ENCODE data around the gene APOL4.
"Not testable (repeated sequence)": the region's sequence is repeated elsewhere in the genome, so short reads cannot be mapped to it uniquely, and the experiment has no call there.

Gene APOL4, protein sequence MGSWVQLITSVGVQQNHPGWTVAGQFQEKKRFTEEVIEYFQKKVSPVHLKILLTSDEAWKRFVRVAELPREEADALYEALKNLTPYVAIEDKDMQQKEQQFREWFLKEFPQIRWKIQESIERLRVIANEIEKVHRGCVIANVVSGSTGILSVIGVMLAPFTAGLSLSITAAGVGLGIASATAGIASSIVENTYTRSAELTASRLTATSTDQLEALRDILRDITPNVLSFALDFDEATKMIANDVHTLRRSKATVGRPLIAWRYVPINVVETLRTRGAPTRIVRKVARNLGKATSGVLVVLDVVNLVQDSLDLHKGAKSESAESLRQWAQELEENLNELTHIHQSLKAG

DNA sequence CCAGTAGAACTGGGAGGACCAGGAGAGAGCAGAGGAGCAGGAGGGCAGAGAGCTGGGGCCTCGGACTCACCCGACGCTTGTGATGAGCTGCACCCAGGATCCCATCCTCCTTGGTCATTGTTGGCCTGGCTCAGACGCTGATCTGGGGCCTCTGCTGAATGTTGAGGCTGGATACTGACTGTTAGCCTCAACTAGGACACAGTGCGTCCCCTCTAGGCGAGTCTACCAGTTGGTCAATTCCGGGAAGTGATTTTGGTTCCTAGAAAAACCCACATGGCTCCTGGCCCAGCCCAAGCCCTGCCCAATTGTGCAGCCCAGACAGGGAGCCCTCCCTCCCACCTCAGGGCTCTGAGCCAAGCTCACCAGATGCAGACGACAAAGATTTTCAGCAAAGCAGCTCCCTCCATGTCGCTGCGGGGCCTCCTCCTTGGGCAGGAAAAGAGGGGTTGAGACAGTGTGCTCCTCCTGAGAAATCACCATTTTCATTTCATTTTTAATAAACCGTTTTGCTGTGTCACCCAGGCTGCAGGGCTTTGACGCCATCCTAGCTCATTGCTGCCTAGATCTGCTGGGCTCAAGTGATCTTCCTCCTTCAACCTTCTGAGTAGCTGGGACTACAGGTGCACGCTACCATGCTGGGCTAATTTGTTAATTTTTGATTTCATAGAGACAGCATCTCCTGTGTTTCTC, at the start of gene APOL4:
APOL4 (minus strand) TSS at position 180 of the 690 bp plus-strand sequence; CDS start at position 105, 75 bp downstream.
- DNase-seq (ENCODE audit: low read depth in 2 of 2) = no peak

DNA sequence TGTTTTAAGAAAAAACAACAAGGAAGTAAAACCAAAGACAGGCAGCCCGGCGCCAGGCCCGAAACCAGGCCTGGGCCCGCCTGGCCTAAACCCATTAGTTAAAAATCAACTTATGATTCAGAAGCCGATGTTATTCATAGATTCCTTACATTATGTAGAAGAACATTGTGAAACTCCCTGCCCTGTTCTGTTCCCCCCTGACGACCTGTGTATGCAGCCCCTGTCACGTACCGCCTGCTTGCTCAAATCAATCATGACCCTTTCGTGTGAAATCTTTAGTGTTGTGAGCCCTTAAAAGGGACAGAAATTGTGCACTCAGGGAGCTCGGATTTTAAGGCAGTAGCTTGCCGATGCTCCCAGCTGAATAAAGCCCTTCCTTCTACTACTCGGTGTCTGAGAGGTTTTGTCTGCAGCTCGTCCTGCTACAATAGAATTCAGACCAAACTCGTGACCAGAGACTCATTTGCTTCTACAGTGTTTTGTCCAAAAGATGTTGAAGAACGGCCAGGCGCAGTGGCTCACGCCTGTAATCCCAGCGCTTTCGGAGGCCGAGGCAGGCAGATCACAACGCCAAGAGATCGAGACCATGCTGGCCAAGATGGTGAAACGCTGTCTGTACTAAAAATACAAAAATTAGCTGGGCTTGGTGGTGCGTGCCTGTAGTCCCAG, 48.8 kb upstream of the APOL4 start:
- DNase-seq (ENCODE audit: low read depth in 2 of 2) = not testable (repeated sequence)

DNA sequence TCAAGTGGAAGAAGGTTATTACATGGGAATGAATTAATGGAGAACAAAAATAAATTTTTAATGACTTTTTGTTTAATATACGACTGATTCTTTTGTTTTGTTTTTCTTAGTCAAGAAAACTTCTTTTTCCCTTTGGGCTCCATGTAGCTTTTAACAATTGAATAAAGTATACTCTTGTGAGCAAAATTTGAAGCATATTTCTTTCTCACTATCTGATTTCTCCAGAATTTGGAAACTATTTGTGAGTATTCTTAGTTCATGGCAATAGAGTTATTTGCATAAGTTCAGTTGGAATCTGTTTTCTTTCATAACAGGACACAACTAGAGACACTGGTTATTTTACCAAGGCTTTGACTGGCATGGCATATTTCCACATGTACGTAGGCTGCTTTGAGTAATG, 47.6 kb upstream of the APOL4 start:
- DNase-seq (ENCODE audit: low read depth in 2 of 2) = no peak

DNA sequence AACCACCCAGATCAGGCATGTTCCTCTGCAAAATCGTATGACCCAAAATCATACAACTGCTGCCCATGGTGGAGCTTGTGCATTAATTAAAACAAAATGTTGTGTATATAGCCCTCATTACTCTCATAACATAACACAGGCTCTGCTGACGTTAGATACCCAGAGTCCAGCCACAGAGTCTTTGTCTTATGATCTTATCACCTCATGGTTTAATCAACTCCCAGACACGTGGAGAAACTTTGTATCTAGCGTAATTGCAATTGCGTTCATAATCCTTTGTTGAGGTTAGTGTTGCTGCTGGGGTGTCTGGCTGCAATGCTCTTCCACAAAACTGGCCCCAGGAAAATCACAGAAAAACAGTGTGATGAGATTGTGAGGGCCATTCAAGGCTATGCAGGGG, 46.3 kb upstream of the APOL4 start:
- no peak for DNase-seq (ENCODE audit: low read depth in 2 of 2)

DNA sequence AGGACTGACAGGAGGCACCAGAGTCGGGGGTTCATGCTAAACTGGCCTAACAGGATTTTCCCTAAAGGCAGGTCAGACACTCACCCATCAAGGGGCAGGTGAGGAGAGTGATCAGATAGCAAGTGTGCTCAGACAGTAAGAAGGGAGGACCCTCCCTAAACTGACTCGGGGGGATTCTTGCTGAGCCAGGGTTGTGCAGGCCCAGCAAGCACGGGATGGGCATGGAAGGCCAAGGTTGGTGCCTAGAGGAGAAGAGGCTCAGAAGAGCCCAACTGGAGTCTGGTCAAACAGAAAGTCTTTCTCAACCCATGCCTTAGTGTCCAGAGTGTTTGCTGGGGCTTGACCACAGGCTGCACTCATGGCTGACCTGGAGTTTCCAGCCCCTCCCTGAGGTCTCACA, 45.1 kb upstream of the APOL4 start:
- DNase-seq (ENCODE audit: low read depth in 2 of 2) = no peak

DNA sequence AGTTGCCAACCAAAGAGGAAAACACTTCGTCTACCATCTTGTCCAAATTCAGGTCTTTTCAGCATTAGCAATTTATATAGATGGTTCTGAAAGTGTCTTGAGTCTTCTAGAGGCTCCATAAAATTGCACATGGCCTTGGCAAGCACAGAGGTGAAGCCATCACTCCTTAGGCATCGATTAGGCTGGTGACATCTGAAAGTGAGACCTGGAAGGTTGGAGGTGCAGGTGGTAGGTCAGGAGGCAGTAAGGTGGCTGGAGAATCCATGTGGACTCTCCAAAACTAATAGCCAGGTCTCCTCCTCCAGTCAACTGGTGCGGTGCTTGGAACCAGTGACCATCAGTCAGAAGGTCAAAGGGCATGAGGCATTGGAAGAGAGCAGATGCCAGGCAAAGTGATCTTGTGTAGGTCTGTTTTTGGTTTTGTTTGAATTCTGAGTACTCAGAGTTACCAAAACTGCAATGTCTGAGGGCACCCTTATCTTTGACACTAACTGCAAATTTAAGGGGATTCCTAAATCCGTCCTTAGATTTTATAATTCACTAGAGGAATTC, 44.3 kb upstream of the APOL4 start:
- DNase-seq (ENCODE audit: low read depth in 2 of 2) = no peak

DNA sequence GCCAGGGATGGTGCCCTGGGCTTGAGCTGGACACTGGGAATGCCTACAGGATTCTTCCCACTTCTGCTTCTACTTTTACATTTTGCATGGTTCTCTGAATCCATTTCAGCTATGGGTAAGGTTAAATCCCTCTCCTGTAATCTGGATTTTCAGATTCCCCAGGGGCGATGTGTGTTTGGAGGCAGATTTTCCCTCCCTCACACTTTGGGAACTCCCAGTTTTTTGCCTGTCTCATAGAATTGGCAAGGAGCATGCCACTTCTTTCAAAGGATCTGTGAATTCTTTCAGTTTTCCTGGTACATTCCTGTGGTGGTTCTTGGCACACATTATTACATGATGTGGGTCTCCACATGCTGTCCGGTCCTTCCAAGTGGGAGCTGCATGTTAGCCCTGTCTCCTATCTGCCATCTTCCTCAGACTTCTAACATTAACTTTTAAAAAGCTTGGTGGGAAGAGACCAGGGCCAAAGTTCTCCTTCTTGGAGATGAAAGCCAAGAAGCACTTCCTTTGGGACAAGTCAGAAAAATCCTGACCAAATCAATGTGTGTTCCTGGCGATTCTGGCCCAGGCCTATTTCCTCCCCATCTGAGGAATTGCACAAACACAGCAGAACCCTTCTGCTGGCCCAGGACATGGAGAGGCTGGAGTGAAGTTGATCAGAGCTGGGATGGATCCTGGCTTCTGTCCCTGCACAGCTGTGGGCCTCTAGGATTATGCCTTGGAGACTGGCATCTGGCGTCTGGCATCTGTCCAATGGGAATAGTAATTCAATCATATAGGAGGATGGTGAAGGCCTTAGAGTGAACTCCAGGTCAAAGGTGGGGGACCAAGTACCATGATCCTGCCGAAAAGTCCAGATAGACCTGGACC, 43.1 kb upstream of the APOL4 start:
- DNase-seq (ENCODE audit: low read depth in 2 of 2) = peak; percentile 29 to 47

DNA sequence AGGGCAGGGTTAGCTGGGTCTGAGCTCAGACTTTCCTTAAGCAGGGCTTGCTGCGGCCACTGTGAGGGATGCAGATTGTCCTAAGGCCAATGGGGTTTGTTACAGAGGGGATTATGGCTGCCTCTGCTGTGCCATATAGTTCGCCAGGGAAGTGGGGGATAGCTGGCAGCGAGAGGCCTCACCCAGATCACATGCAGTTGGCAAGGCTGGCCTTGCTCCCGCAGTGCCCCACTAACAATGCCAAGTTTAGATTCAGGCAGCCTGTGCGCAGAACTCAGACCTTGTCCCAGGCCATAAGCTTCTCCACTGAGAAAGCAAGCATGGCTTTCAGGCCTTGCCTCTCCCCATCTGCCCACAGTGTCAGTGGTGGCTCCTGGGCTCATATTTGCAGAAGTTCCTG, 42.4 kb upstream of the APOL4 start:
- DNase-seq (ENCODE audit: low read depth in 2 of 2) = no peak

DNA sequence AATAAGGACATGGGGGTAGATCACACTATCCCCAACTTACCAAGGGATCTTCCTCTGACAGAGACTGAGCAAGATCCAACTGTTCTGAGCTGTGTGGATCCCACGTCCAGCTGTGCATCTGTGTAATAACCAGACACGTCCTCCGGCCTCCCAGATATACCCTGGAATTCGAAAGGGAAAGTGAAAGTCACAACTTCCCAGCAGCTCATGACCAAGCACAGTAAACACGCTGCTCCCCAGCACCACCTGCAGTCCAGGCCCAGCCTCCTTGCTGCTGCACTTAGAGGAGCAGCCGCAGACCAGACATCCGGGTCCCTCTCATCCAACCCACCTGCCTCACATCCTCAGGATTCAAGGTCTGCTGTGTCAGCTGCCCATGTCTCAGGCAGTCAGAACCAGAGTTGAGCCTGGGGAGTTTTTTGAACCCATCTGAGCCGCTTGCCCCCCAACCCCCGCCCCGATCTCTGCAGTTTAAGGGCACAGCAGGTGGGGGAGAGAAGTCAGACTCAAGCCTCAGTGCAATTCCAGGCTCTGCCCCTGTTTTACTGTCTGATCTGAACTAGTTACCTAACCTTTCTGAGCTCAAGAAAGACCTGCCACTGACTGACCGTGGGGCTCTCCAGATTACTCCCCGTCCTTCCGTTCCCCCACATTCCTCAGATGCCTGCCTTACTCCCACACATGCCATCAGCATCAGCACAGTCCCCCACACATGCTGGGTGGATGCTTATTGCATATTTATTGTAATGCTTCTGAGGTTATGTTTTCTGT, 38.0 kb upstream of the APOL4 start, which contains the start of gene APOL2:
APOL2 (minus strand) TSS at position 127 of the 771 bp plus-strand sequence. CDS start 6,365 bp downstream, outside the sequence.
- DNase-seq (ENCODE audit: low read depth in 2 of 2) = peak; percentile 73 to 76

DNA sequence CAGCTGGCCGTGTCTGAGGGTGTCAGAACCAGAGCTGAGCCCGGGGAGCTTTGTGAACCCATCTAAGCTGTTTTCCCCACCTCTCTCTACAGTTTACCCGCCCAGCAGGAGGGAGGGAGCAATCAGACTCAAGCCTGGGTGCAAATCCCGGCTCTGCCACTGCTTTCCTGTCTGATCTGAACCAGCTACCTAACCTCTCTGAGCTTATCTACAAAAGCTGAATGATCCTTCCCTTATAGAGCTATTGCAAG, 37.5 kb upstream of the APOL4 start:
- DNase-seq (ENCODE audit: low read depth in 2 of 2) = no peak

DNA sequence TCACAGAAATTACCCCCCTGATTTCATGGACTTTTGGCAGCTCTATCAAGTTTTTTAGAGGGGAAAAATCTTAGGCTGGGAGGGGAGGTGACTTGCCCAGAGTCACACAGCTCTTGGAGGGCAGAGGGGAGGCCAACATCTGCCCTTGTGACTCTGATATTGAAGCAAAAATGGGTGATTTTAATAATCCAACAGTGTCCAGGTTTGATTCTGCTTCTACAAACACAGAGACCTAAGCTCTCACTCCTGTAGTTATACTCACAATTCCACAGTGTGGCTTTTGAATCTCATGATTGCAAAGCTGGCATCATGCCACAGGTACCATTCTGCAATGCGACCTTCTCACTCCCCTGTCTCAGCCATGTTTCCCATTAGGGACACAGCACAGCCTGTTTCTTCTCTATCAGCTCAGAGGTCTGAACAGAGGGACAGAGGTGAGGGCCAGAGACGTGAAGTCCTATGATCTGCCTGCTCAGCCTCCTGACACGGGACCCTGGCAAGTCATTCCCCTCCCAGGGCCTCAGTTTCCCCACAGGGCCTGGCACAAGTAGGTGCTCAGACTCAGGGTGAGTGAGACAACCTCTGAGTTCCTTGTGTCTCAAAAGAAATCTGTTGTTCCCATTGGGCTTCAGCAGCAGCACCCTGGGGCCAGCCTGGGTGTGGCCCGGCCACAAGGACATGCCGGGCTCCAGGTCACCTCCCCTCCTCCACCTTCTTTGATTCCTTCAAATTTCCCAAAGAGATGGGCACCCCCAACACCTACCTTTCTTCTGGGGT, 37.0 kb upstream of the APOL4 start:
- no peak for DNase-seq (ENCODE audit: low read depth in 2 of 2)

DNA sequence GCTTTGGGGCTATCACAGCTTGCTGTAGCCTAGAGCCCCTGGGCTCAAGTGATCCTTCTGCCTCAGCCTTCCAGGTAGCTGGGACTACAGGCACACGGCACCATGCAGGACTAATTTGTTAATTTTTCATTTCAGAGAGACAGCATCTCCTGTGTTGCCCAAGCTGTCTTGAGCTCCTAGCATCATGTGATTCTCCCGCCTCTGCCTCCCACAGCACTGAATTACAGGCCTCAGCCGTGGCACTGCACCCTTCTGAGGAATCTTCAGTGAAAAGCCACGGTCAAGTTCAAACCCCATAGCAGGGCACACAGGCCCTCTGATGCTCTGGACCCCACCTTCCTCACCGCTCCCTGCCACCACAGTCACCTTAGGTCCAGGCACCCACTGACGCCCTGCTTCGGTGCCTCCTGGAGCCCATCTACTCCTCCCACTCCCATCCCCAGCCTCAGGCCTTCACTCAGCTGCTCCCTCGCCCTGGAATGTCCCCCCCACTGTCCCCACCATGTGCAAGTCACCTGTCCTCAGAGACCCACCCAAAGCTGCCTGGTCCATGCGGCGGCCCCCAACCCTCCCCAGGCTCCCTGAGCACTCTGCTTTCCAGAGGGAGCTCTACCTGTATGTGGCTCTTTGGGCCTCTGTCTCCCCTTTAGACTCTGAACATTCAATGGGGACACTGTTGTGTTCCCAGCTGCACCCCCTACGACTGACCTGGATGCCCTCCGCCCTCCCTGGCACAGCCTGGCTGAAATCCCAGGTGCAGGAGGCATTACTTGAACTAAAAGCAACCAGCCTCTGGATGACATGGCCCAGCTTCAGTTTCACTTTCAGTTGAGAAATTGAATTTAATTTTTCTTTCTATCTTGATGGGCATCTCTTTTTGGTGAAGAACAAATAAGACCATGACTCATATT, 36.1 kb upstream of the APOL4 start:
- DNase-seq (ENCODE audit: low read depth in 2 of 2) = no peak

DNA sequence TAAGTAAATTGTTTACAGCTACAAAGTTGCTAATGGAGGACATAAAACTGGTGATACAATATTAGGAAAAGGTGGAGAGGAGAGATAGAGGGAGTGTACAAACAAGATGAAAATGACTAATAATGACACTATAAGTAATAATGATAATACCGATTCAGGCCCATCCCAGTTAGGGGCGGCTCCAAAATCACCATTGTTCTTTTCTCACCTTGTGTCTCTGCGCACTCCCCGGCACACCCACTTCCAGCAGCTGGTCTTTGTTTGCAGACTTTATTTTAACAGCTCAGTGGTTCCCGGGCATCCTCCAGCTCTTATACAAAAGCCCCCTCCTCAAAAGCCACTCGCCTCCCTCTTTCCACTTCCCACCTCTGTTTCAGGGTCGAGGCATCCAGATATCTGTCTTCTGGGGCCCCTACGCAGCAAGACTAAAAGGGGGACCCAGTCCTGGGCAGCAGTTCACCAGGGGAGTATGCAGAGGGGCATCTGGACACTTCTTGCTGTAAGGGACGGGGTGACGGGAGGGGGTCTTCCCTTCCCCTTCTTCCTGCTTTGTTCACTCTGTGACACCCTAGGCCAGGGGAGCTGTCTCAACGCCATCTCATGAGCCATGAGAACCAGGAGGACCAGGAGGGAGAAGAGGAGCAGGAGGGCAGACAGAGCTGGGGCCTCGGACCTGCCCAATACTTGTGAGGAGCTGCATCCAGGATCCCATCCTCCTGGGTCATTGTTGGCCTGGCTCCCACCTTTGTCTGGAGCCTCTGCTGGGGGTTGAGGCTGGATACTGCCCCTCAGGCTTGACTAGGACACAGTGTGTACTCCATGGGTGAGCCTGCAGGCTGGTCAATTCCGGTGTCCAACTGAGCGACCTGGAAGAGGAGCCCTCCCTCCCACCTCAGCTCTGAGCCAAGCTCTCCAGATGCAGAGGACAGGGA, 35.0 kb upstream of the APOL4 start:
- DNase-seq (ENCODE audit: low read depth in 2 of 2) = no peak

DNA sequence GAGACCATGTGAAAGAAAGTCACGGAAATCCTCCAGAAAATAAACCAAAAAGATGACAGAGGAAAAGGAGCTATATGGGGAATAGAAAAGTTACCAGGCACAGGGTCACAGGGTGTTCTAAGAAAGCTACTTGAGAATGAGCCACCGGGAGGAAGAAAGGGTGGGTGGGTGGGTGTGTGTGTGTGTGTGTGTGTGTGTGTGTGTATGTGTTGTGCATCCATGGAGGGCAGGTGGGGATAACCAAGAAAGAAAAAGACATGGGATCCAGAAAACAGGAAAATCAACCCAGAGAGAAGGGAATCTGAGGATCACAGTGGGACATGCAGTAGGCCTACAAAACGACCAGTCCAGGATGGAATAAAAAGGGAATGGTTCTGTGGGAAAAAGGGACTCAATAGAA, 34.0 kb upstream of the APOL4 start:
- DNase-seq (ENCODE audit: low read depth in 2 of 2) = no peak

DNA sequence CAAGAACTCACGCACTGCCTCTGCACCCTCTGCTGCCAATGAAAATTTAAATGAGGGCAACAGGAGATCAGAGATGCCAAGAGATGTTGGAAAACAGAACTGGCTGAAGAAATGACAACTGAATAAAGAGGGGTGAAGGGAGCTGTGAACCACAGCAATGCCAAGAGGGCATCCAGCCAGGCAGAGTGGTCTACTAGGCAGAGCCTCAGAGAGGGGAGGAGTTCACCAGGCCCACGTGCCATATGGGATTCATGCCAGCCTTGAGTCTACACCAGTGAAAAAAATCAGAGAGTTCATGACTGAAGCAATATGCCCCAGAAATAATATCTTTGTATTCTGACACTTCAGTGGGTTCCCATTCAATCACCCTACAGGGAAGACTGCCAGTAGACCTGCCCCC, 33.3 kb upstream of the APOL4 start:
- no peak for DNase-seq (ENCODE audit: low read depth in 2 of 2)

DNA sequence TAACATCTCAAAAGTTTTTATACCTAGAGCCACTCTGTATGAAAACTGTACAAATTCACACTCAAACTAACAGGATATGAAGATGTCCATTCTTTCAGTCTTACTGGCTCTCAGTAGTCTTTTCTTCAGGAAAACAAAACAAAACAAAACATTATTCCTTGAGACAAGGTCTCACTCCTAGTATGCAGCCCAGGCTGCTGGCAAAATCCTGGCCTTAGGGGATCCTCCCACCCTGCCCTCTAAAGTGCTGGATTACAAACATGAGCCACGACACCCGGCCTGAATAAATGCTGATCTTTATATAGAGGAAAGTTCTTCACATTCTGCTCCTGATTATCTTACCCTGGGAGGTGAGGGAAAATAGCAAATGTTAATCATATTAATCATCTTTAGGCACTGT, 32.6 kb upstream of the APOL4 start:
- no peak for DNase-seq (ENCODE audit: low read depth in 2 of 2)

DNA sequence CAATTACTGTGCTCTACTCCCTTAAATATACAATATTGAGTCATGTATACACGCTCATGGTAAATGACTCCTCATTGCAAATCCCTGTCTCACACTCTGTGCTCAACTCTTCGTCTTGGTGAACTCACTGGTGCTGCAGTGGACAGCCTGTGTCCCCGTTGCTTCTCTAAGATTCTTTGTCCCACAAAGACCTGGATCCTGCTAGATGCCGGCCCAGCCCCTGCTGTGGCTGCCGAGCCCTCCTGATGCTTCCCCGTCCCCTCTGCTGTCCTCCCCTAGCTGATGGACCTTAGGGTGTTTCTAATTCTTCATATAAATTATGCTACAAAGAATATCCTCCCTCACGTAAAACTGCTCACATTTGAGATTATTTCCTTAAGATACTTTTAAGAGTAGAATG, 32.2 kb upstream of the APOL4 start:
- no peak for DNase-seq (ENCODE audit: low read depth in 2 of 2)
